KMS-11 (cell line): Measurements from ENCODE around the gene CILP2.

Experiments
- H2AFZ ChIP-seq: fragments of 200-600 bp; sonication (generic); 2 replicates; pipeline ENCODE4 v1.6.1; 2016; ENCODE audit warnings: antibody characterized with exemption, mixed run types, low read depth
- H3K27ac ChIP-seq: fragments of 200-600 bp; sonication (generic); 2 replicates; pipeline ENCODE4 v1.6.1; 2016; ENCODE audit warnings: mild to moderate bottlenecking, mixed run types
- H3K27me3 ChIP-seq: fragments of 200-600 bp; sonication (generic); 2 replicates; pipeline ENCODE4 v1.6.1; 2017; ENCODE audit warnings: mild to moderate bottlenecking, low read depth, mixed run types, moderate library complexity; ENCODE audit not compliant: insufficient read depth
- H3K36me3 ChIP-seq: fragments of 200-600 bp; sonication (generic); 2 replicates; pipeline ENCODE4 v1.6.1; 2017; ENCODE audit warnings: mild to moderate bottlenecking, mixed run types; ENCODE audit not compliant: insufficient read depth
- H3K4me1 ChIP-seq: fragments of 200-600 bp; sonication (generic); 2 replicates; pipeline ENCODE4 v1.6.1; 2016; ENCODE audit warnings: mild to moderate bottlenecking, low read depth, mixed run types; ENCODE audit not compliant: poor library complexity, severe bottlenecking
- H3K4me2 ChIP-seq: fragments of 200-600 bp; sonication (generic); 2 replicates; pipeline ENCODE4 v1.7.0; 2016; ENCODE audit warnings: mild to moderate bottlenecking, mixed run types
- H3K4me3 ChIP-seq: fragments of 200-600 bp; sonication (generic); IDR thresholded peaks from 2 replicates; pipeline ENCODE4 v1.6.1; 2017; ENCODE audit warnings: low read depth, low read length, mixed read lengths; ENCODE audit not compliant: insufficient read depth
- H3K79me2 ChIP-seq: fragments of 200-600 bp; sonication (generic); 2 replicates; pipeline ENCODE4 v1.6.1; 2016; ENCODE audit warnings: low read depth, mixed run types; ENCODE audit not compliant: insufficient read depth
- H3K9ac ChIP-seq: fragments of 200-600 bp; sonication (generic); 2 replicates; pipeline ENCODE4 v1.6.1; 2016; ENCODE audit warnings: mild to moderate bottlenecking, mixed run types
- H4K20me1 ChIP-seq: fragments of 200-600 bp; sonication (generic); 2 replicates; pipeline ENCODE4 v1.6.1; 2016; ENCODE audit warnings: mild to moderate bottlenecking, mixed run types; ENCODE audit not compliant: insufficient read depth
- TF ChIP-seq, protein P1 (sequence below): fragments of 200-600 bp; sonication (generic); conservative IDR thresholded peaks from 2 replicates; pipeline ENCODE4 v1.6.1; 2017; ENCODE audit warnings: low read depth, mild to moderate bottlenecking, antibody characterized with exemption, low read length, moderate library complexity, mixed read lengths

The CILP2 gene

GRCh38 chr19:19491321-19492025 lies 46.6 kb upstream of the CILP2 start:
- Histone ChIP-seq H3K9ac (no peak overlapping the region), H2AFZ (no peak overlapping the region), H3K79me2 (no peaks in the 10 kb centered on the region), H3K4me3 (no peak overlapping the region), H3K4me1 (peaks cover 7% of the 10 kb centered on the region), H3K27ac (no peak overlapping the region), H3K4me2 (no peak overlapping the region), H3K36me3 (no peaks in the 10 kb centered on the region), H3K27me3 (no peaks in the 10 kb centered on the region), H4K20me1 (0 out of 2 replicates have a peak, but pooled peaks cover 3% of the 10 kb centered on the region)
- TF ChIP-seq, protein P1, sequence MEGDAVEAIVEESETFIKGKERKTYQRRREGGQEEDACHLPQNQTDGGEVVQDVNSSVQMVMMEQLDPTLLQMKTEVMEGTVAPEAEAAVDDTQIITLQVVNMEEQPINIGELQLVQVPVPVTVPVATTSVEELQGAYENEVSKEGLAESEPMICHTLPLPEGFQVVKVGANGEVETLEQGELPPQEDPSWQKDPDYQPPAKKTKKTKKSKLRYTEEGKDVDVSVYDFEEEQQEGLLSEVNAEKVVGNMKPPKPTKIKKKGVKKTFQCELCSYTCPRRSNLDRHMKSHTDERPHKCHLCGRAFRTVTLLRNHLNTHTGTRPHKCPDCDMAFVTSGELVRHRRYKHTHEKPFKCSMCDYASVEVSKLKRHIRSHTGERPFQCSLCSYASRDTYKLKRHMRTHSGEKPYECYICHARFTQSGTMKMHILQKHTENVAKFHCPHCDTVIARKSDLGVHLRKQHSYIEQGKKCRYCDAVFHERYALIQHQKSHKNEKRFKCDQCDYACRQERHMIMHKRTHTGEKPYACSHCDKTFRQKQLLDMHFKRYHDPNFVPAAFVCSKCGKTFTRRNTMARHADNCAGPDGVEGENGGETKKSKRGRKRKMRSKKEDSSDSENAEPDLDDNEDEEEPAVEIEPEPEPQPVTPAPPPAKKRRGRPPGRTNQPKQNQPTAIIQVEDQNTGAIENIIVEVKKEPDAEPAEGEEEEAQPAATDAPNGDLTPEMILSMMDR: no peak

- no peak overlapping the region for H3K9ac ChIP-seq
- no peak overlapping the region for H2AFZ ChIP-seq
- H3K4me2 ChIP-seq: no peak overlapping the region
- peaks cover 7% of the 10 kb centered on the region for H3K4me1 ChIP-seq
- no peaks in the 10 kb centered on the region for H3K79me2 ChIP-seq
- H3K27me3 ChIP-seq: no peaks in the 10 kb centered on the region
- H3K27ac ChIP-seq: no peak overlapping the region
- H3K4me3 ChIP-seq: no peak overlapping the region
- TF ChIP-seq, protein P1: no peak
- H4K20me1 ChIP-seq: 0 out of 2 replicates have a peak, but pooled peaks cover 3% of the 10 kb centered on the region
- no peaks in the 10 kb centered on the region for H3K36me3 ChIP-seq
Measured at GRCh38 chr19:19492026-19492610, 45.9 kb upstream of the CILP2 start.

- no peak overlapping the region for H3K27ac ChIP-seq
- 0 out of 2 replicates have a peak, but pooled peaks cover 3% of the 10 kb centered on the region for H4K20me1 ChIP-seq
- TF ChIP-seq, protein P1: no peak
- H3K4me3 ChIP-seq: no peak overlapping the region
- no peaks in the 10 kb centered on the region for H3K36me3 ChIP-seq
- H3K79me2 ChIP-seq: no peaks in the 10 kb centered on the region
- H3K27me3 ChIP-seq: no peaks in the 10 kb centered on the region
- peaks cover 2% of the 10 kb centered on the region for H3K4me1 ChIP-seq
- H2AFZ ChIP-seq: no peak overlapping the region
- no peak overlapping the region for H3K9ac ChIP-seq
- H3K4me2 ChIP-seq: no peak overlapping the region
Measured at GRCh38 chr19:19493841-19494546, 44.1 kb upstream of the CILP2 start.

- Histone ChIP-seq H3K4me1 (no peaks in the 10 kb centered on the region), H3K79me2 (no peaks in the 10 kb centered on the region), H3K4me3 (no peak overlapping the region), H3K4me2 (no peak overlapping the region), H4K20me1 (no peaks in the 10 kb centered on the region), H3K36me3 (no peaks in the 10 kb centered on the region; the same call in 1 of the 2 replicates), H3K27ac (no peak overlapping the region), H2AFZ (no peak overlapping the region), H3K27me3 (no peaks in the 10 kb centered on the region), H3K9ac (no peak overlapping the region)
- TF ChIP-seq, protein P1: no peak
Measured at GRCh38 chr19:19495614-19496603, 42.2 kb upstream of the CILP2 start.
